AG04449 (cell line): ENCODE data around the gene MYMK.

ENCODE experiments used
- CTCF ChIA-PET: fragments of 350-600 bp; formaldehyde crosslinking; extraction: SDS; loops from one replicate; lab custom pipeline; 2021; ENCODE audit warnings: antibody characterized with exemption; lab: Yijun Ruan, JAX
- POLR2A ChIA-PET: fragments of 400-600, 350-600 bp; formaldehyde crosslinking; extraction: SDS; loops from one replicate; lab custom pipeline; 2020; ENCODE audit warnings: antibody characterized with exemption, inconsistent platforms; lab: Yijun Ruan, JAX
- DNase-seq: peaks from one replicate; pipeline ENCODE4 v3.0.0-alpha.2; 2010; ENCODE audit warnings: low read depth, low spot score
- H3K4me3 ChIP-seq: 2 replicates; pipeline ENCODE4 v1.5.1; 2011; ENCODE audit warnings: low read depth, mild to moderate bottlenecking, control low read depth, low read length
- TF ChIP-seq, protein P1 (sequence below): IDR thresholded peaks from one replicate; pipeline ENCODE4 v1.5.1; 2011; ENCODE audit warnings: mild to moderate bottlenecking, moderate library complexity, low read length, control low read depth, inconsistent platforms; ENCODE audit not compliant: insufficient read depth; ENCODE audit errors: missing control alignments

Gene MYMK

DNA sequence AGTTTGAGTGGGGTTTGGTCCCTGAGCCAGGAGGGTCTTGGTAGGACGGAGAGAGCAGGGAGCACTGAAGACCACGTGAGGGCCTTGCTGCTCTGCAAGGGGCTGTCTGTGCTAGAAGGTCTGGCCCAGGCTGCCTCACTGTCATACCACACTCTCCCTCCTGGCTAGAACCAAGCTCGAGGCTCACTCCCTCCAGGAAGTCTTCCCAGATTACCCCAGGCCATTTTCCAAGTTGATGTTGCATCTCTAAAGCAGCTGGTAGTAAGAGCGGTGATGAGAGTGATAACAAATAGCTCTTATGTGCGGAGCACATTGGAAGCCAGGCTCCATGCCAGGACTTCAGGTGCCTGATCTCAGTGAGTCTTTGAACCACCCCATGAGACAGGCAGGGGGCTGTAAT lies 6.6 kb downstream of the MYMK start:
- H3K4me3 ChIP-seq, result no peak overlapping the region
- TF ChIP-seq, protein P1, sequence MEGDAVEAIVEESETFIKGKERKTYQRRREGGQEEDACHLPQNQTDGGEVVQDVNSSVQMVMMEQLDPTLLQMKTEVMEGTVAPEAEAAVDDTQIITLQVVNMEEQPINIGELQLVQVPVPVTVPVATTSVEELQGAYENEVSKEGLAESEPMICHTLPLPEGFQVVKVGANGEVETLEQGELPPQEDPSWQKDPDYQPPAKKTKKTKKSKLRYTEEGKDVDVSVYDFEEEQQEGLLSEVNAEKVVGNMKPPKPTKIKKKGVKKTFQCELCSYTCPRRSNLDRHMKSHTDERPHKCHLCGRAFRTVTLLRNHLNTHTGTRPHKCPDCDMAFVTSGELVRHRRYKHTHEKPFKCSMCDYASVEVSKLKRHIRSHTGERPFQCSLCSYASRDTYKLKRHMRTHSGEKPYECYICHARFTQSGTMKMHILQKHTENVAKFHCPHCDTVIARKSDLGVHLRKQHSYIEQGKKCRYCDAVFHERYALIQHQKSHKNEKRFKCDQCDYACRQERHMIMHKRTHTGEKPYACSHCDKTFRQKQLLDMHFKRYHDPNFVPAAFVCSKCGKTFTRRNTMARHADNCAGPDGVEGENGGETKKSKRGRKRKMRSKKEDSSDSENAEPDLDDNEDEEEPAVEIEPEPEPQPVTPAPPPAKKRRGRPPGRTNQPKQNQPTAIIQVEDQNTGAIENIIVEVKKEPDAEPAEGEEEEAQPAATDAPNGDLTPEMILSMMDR, result no peak
- DNase-seq, result no peak
- POLR2A ChIA-PET, result no interaction called here
- CTCF ChIA-PET, result interaction anchor here (0.8 to 1.3 kb wide), 3 partner anchors 9 to 32 kb away, joined by 3 to 5 read pairs (median 4); no protein-coding TSS in a partner anchor

DNA sequence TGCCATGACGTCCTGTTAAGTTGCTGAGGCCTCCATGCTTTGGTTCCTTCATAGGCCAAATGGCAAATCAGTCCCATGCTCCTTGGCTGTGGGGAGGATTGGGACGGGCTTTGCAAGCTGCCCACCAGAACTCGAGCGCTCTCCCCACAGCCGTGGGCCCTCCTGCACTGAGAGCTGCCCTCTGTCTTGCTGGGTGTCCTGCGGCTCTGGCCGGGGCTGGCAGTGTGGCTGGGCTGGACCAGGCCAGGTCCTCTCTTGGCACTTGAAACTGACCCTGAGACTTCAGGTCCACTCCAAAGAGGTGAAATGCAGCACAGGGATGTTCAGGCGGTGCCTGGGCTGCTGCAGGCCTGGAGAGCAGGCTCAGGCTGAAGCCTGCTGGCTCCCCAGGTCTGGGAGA lies 7.0 kb downstream of the MYMK start:
- POLR2A ChIA-PET, result no interaction called here
- CTCF ChIA-PET, result interaction anchor here (1.3 kb wide), 1 partner anchor 31 kb away, joined by 5 read pairs; no protein-coding TSS in a partner anchor
- no peak overlapping the region for H3K4me3 ChIP-seq
- no peak for DNase-seq
- TF ChIP-seq, protein P1, result no peak

DNA sequence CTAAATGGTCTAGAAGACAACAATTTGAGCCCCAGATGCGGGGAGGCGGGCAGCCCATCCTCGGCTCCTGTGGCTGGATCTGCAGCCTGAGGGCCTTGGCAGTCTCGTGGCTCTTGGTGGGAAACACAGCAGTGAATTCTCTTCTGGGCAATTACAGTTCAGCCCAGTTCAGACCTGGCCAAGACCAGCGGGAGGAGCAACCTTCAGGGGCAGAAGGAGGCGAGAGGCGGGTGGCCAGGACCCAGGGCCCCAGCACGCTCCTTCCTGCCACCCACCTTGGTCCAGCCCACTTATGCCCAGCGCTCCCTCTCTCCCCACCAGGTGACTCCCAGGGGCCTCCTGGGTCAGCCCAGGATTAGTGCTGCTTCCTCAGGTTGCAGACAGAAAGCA lies 7.8 kb downstream of the MYMK start:
- H3K4me3 ChIP-seq, result no peak overlapping the region
- TF ChIP-seq, protein P1, result no peak
- DNase-seq, result no peak
- ChIA-PET POLR2A (no interaction called here), CTCF (no interaction called here)

DNA sequence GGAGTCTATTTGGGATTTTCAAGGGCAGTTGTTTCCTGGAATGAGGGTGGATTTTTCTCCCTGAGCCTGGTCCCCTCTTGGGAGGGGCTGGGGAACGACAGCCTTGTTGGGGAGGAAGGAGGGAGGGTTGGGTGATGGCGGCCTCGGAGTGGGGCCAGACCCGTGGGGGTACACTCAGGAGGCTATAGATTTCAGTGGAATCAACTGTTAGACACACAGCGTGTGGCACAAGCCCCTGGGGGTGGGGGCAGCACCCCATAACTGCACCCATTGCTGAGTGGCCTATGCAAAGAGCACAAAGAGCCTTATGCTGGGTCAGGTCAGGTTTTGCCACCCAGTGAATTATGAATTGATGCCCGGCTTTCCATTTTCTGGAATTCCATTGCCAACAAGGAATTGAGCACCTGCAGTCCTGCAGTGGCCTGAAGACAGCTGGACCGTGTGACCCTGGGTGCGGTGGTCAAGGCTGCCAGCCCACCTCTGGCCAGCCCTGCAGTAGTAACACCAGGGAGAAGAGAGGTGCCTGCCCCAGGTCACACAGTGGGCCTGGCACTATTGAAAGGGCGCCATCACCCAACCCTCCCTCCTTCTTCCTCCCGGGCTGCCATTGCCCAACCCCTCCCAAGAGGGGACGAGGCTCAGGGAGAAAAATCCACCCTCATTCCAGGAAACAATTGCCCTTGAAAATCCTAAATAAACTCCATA lies 8.4 kb downstream of the MYMK start:
- DNase-seq, result no peak
- ChIA-PET CTCF (no interaction called here), POLR2A (no interaction called here)
- TF ChIP-seq, protein P1, result no peak
- no peak overlapping the region for H3K4me3 ChIP-seq

DNA sequence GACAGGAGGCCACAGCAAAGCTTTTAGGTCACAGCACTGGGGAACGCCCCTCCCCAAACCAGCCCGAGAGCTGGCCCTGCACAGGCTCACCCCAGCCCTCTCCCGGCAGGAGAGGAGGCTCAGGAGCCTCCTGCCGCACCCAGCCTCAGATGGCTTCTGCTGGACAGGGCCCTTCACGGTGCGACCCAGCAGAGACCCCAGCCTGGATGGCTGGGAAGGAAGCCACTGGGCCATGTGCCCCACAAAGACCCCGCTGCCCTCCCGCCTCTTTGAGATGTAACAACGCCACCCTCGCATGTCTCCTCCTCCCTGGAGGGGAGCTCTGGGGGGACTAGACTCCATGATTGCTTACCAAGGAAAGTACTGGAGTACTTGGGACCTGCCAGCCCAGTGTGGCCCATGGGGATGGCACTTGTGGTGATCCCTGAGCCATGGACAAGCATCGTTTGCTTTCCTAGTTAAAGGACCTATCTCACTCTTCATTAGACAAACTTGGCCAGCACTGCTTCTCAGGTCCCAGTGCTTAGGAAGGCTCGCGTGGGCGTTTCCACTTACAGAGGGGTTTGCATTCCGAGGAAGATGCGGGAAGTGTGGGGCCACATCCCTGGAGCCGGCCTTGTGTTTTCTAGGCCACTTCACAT lies 9.0 kb downstream of the MYMK start:
- ChIA-PET CTCF (no interaction called here), POLR2A (no interaction called here)
- H3K4me3 ChIP-seq, result no peak overlapping the region

DNA sequence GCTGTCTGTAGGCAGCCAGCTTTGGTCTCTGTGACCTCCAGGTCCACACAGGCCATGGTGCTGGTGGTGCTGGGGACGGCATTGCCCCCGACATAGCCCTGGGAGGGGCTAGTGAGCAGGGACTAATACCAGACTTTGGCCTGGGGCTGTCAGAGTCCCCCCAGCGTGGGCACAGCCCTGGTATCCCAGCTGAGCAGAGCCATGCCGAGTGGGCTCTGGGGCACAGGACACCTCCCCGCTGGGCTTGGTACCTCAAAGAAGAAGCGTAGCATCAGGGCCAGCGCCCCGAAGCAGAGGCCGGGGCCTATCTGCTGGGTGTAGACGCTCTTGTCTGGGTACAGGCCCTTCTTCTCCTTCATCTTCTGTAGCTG lies 9.5 kb downstream of the MYMK start:
- POLR2A ChIA-PET, result no interaction called here
- no peak for DNase-seq
- CTCF ChIA-PET, result no interaction called here
- TF ChIP-seq, protein P1, result no peak
- H3K4me3 ChIP-seq, result no peak overlapping the region

More for the DNA sequence above, 9.0 kb downstream of the MYMK start:
- TF ChIP-seq, protein P1, result no peak
- DNase-seq, result no peak
